Ovary (tissue), 9 donors: Measurements from ENCODE around the gene ARFIP1. TPM values are rescaled to one million over a fixed set of nuclear protein-coding genes. Genes with fewer than 3 reads are reported as not detected.
"Not testable (repeated sequence)": the region's sequence is repeated elsewhere in the genome, so short reads cannot be mapped to it uniquely, and the experiment has no call there.

Source experiments
- DNase-seq, 5 donors: peaks; one replicate each; pipeline ENCODE4 v3.0.0-alpha.2; 2019 to 2020
- H3K27ac ChIP-seq, 2 donors: fragments of 200-600 bp; one replicate each; pipeline versions ENCODE4 v1.5.1 to v1.8.0; 2019 to 2022
- H3K27me3 ChIP-seq: fragments of 200-600 bp; one replicate; pipeline ENCODE4 v1.8.0; 2022
- H3K36me3 ChIP-seq: fragments of 200-600 bp; sonication (generic); one replicate; pipeline ENCODE4 v1.5.1; 2019
- H3K4me1 ChIP-seq: one replicate; pipeline ENCODE4 v1.8.1; 2013; ENCODE audit warnings: mild to moderate bottlenecking, moderate library complexity; ENCODE audit not compliant: insufficient read depth
- H3K4me3 ChIP-seq: fragments of 200-600 bp; sonication (generic); one replicate; pipeline ENCODE4 v1.5.1; 2017
- H3K9me3 ChIP-seq, 2 donors: fragments of 200-600 bp in 1 of 2; sonication (generic) in 1 of 2; one replicate each; pipeline versions ENCODE4 v1.5.1 to v1.8.1; 2013 to 2019; ENCODE audit warnings: mild to moderate bottlenecking in 1 of 2, moderate library complexity in 1 of 2
- CTCF ChIP-seq, 3 donors: fragments of 450-650 bp in 2 of 3; fragments of 200-600 bp in 1 of 3; IDR thresholded peaks; one replicate each; pipeline versions ENCODE4 v1.5.1 to v1.8.0; 2016 to 2022; ENCODE audit warnings: antibody characterized with exemption in 3 of 3, mild to moderate bottlenecking in 1 of 3
- EP300 ChIP-seq: sonication (generic); formaldehyde crosslinking; IDR thresholded peaks from one replicate; pipeline ENCODE4 v1.6.1; 2017; ENCODE audit warnings: antibody characterized with exemption
- POLR2A ChIP-seq: fragments of 450-650 bp; IDR thresholded peaks from one replicate; pipeline ENCODE4 v1.6.1; 2017; ENCODE audit warnings: antibody characterized with exemption, mild to moderate bottlenecking, moderate library complexity
- WGBS, 3 donors: extraction: QIAGEN DNeasy Blood & Tissue Kit in 1 of 3; methylation state at CpG; one replicate each; pipeline versions ENCODE4 v1.1.5 to v1.1.7; 2013 to 2017; 5-methylcytosine and 5-hydroxymethylcytosine counted together
- intact Hi-C, 4 donors: fragments of 100-400 bp; cut with DNase I; formaldehyde crosslinking; loops; one replicate each; pipeline versions ENCODE4 v1.11.0 to v1.15.1; 2022 to 2023
- polyA plus RNA-seq, 2 donors: library from polyadenylated mRNA; stranded (reverse); fragments of 200-250 nt in 1 of 2; fragments of 350-450 nt in 1 of 2; fragmentation: Illumina TruSeq in 1 of 2; extraction: RNeasy Lipid Tissue Mini Kit (QIAGEN cat#74804) in 1 of 2; gene quantifications; one replicate each; pipeline ENCODE4 v1.2.3, GENCODE V29; 2013 to 2014
- total RNA-seq, 7 donors: library from RNA; depleted of rRNA in 2 of 7; stranded (reverse); fragments of >200 nt in 2 of 7; fragmentation: NEBNext Ultra II Directional in 3 of 7; extraction: Animal tissue kit (Norgen Biotek cat#: 25700) in 3 of 7; gene quantifications; one replicate each; pipeline versions ENCODE4 v1.1.0 to v1.2.4, GENCODE V29; 2016 to 2023
- donor health status: DM: no; HTN: no; CAD: no; lungs with moderate emphysema.
- donor health status: DM: no; HTN: no; CAD: no.
- donor health status: Bipolar disorder and iron deficiency.
- donor health status: DM: yes; HTN: yes; CAD: no.
- donor health status: DM: no; HTN: no; CAD: no.
- donor health status: DM: yes; HTN: yes; CAD: no.

The ARFIP1 gene
- total and polyA plus RNA-seq, 9 donors: 15.6 to 47.4 (median 29.8) TPM

DNA sequence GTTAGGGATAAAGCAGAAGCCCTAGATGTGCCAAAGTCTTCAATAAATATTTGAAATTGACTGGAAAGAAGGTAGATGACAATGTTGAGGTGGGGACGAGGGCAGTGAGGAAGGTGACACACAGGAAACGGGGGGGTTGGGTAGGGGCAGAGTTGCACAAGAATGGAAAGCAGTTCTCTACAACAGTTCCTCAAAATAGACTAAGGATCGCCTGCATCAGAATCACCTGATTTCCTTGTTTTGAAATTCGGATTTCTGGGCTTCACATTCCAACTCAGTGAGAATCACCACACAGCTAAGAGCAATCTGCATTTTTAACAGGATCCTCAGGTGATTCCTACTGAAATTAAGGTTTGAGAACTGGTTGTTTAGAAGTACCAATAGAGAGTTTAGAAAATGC, 70.6 kb downstream of the ARFIP1 start:
- DNase-seq: no peak
- Histone ChIP-seq H3K9me3 (no peaks in the 10 kb centered on the region), H3K27ac (no peak overlapping the region), H3K27me3 (no peaks in the 10 kb centered on the region), H3K36me3 (no peaks in the 10 kb centered on the region), H3K4me1 (no peaks in the 10 kb centered on the region), H3K4me3 (no peak overlapping the region)
- no peak for TF ChIP-seq POLR2A
- TF ChIP-seq EP300: no peak
- TF ChIP-seq CTCF (IDR thresholded peaks at IDR 0.05): no peak
- intact Hi-C loops: loop anchor here in 1 of 4 donors (5.0 kb wide), 1 partner anchor 232 kb away; no protein-coding TSS in a partner anchor
- 53 to 63% (median 58%) methylated on average over 4 of the region's 4 CpGs for WGBS, 3 donors

DNA sequence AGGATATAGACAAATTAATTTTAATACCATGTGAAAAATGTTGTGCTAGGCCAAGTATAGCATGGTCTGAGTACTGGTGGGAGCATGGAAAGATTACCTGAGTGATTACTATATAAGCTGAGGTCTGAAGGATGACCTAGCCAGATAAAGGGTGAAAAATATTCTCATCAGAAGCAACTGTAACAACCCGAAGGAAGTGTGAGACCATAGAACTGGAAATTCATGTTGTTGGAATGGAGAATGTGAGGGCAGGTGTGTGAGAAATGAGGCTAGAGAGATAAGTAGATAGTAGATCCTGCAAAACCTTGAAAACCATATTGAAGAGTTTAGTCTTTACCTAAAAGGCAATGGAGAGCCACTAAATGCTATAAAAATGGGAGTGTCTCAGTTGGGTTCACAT, 71.5 kb downstream of the ARFIP1 start:
- H3K9me3 ChIP-seq: no peaks in the 10 kb centered on the region
- intact Hi-C loops: loop anchor here in 1 of 4 donors (5.0 kb wide), 1 partner anchor 231 kb away; no protein-coding TSS in a partner anchor
- WGBS, 3 donors: 91 to 95% (median 93%) methylated on average over 1 of the region's 1 CpG

GRCh38 chr4:152853293-152853692, 73.5 kb downstream of the ARFIP1 start:
- no peak overlapping the region for H3K4me3 ChIP-seq
- no peaks in the 10 kb centered on the region for H3K27me3 ChIP-seq
- intact Hi-C loops: loop anchor here in 1 of 4 donors (5.0 kb wide), 1 partner anchor 229 kb away; no protein-coding TSS in a partner anchor
- no peaks in the 10 kb centered on the region for H3K36me3 ChIP-seq
- 98 to 99% (median 99%) methylated on average over 2 of the region's 2 CpGs for WGBS, 3 donors
- no peak for DNase-seq
- no peaks in the 10 kb centered on the region for H3K4me1 ChIP-seq
- no peak overlapping the region for H3K27ac ChIP-seq
- TF ChIP-seq POLR2A: no peak
- no peak for TF ChIP-seq CTCF (IDR thresholded peaks at IDR 0.05)
- TF ChIP-seq EP300: no peak
- H3K9me3 ChIP-seq: no peaks in the 10 kb centered on the region

More for the DNA sequence above, 71.5 kb downstream of the ARFIP1 start:
- DNase-seq: no peak
- no peaks in the 10 kb centered on the region for H3K4me1 ChIP-seq
- no peak overlapping the region for H3K4me3 ChIP-seq
- no peaks in the 10 kb centered on the region for H3K27me3 ChIP-seq
- H3K36me3 ChIP-seq: no peaks in the 10 kb centered on the region
- no peak for TF ChIP-seq CTCF (IDR thresholded peaks at IDR 0.05)
- no peak for TF ChIP-seq POLR2A
- TF ChIP-seq EP300: no peak
- no peak overlapping the region for H3K27ac ChIP-seq

DNA sequence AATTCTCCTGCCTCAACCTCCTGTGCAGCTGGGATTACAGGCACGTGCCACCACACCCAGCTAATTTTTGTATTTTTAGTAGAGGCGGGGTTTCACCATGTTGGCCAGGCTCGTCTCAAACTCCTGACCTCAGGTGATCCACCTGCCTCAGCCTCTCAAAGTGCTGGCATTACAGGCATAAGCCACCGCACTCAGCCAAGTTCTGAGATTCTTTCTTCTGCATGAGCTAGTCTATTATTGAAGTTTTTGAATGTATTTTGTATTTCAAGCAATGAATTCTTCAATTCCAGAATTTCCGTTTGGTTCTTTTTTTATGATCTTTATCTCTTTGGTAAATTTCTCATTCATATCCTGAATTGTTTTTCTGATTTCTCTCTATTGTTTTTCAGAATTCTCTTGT, 74.3 kb downstream of the ARFIP1 start:
- not testable (repeated sequence) for H3K9me3 ChIP-seq, H3K4me1 ChIP-seq, H3K27ac ChIP-seq, DNase-seq, H3K36me3 ChIP-seq, H3K27me3 ChIP-seq, H3K4me3 ChIP-seq
- WGBS, 3 donors: 92 to 98% (median 93%) methylated on average over 5 of the region's 5 CpGs
- intact Hi-C loops: loop anchor here in 1 of 4 donors (5.0 kb wide), 1 partner anchor 228 kb away; no protein-coding TSS in a partner anchor

DNA sequence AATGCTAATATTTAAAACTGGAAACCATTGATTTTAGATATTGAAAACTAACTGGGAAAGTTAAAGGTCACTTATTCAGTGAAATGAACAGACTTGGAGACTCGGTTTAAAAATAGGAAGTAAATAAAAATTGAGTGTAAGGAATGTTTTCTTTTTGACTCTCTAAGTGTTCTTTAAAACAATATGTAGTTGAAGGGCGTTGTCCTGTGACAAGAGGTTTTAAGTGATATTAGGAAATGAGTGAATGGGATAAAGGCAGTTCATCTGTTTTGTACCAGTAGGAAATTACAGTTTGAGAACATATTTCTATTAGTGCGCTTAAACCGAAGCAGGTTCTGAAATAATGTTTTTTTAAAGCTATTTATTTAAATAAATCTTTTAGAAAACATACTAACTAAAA, 77.2 kb downstream of the ARFIP1 start:
- Histone ChIP-seq H3K27me3 (no peaks in the 10 kb centered on the region), H3K4me3 (no peak overlapping the region), H3K9me3 (no peaks in the 10 kb centered on the region), H3K4me1 (peaks cover 3% of the 10 kb centered on the region), H3K36me3 (no peaks in the 10 kb centered on the region), H3K27ac (no peak overlapping the region)
- no peak for DNase-seq
- intact Hi-C loops: no loop called here
- 28 to 51% (median 46%) methylated on average over 4 of the region's 4 CpGs for WGBS, 3 donors
- no peak for TF ChIP-seq CTCF (IDR thresholded peaks at IDR 0.05)
- TF ChIP-seq EP300: no peak
- TF ChIP-seq POLR2A: no peak
